H9 (cell line): ENCODE data around the gene NR1D1. TPM values are rescaled to one million over a fixed set of nuclear protein-coding genes. Genes with fewer than 3 reads are reported as not detected.

Experiments used
- DNase-seq: peaks from one replicate; pipeline ENCODE4 v3.0.0-alpha.2; 2017
- H2AFZ ChIP-seq: one replicate; pipeline ENCODE4 v1.6.1; 2013; ENCODE audit warnings: mild to moderate bottlenecking, low read length, control low read depth, moderate library complexity
- H2AK5ac ChIP-seq: 2 replicates; pipeline ENCODE4 v1.6.1; 2013; ENCODE audit warnings: low read length, control low read depth, mixed read lengths; ENCODE audit not compliant: insufficient read length
- H2BK120ac ChIP-seq: one replicate; pipeline ENCODE4 v1.6.1; 2013; ENCODE audit warnings: low read depth, mild to moderate bottlenecking, low read length, control low read depth, inconsistent platforms; ENCODE audit not compliant: poor library complexity, severe bottlenecking
- H2BK12ac ChIP-seq: 2 replicates; pipeline ENCODE4 v1.6.1; 2013; ENCODE audit warnings: low read length, control low read depth, mixed read lengths, low read depth; ENCODE audit not compliant: insufficient read length
- H2BK15ac ChIP-seq: 2 replicates; pipeline ENCODE4 v1.6.1; 2013; ENCODE audit warnings: low read depth, low read length, control low read depth
- H2BK20ac ChIP-seq: one replicate; pipeline ENCODE4 v1.6.1; 2013; ENCODE audit warnings: low read depth, mild to moderate bottlenecking, low read length, control low read depth, inconsistent platforms; ENCODE audit not compliant: poor library complexity, severe bottlenecking
- H2BK5ac ChIP-seq: 2 replicates; pipeline ENCODE4 v1.6.1; 2013; ENCODE audit warnings: low read length, control low read depth, mixed read lengths; ENCODE audit not compliant: insufficient read length
- H3K14ac ChIP-seq: 2 replicates; pipeline ENCODE4 v1.6.1; 2013; ENCODE audit warnings: low read length, control low read depth; ENCODE audit not compliant: insufficient read depth
- H3K18ac ChIP-seq: 2 replicates; pipeline ENCODE4 v1.6.1; 2013; ENCODE audit warnings: low read depth, mild to moderate bottlenecking, mixed read lengths, low read length, control low read depth; ENCODE audit not compliant: insufficient read length
- H3K23ac ChIP-seq: 2 replicates; pipeline ENCODE4 v1.6.1; 2013; ENCODE audit warnings: low read length, control low read depth, mixed read lengths, low read depth; ENCODE audit not compliant: insufficient read length
- H3K23me2 ChIP-seq: 2 replicates; pipeline ENCODE4 v1.6.1; 2013; ENCODE audit warnings: low read depth, mild to moderate bottlenecking, mixed read lengths, low read length, control low read depth; ENCODE audit not compliant: insufficient read length, poor library complexity, severe bottlenecking
- H3K27ac ChIP-seq: 2 replicates; pipeline ENCODE4 v1.5.1; 2013; ENCODE audit warnings: low read length, control low read depth, mixed read lengths, low read depth; ENCODE audit not compliant: insufficient read length
- H3K27me3 ChIP-seq: 2 replicates; pipeline ENCODE4 v1.6.1; 2013; ENCODE audit warnings: low read length, control low read depth, inconsistent platforms; ENCODE audit not compliant: insufficient read depth
- H3K4ac ChIP-seq: 2 replicates; pipeline ENCODE4 v1.6.1; 2013; ENCODE audit warnings: low read depth, mild to moderate bottlenecking, control low read depth, inconsistent platforms, low read length, moderate library complexity
- H3K4me1 ChIP-seq: 2 replicates; pipeline ENCODE4 v1.6.1; 2013; ENCODE audit warnings: low read length, control low read depth, inconsistent platforms; ENCODE audit not compliant: insufficient read depth
- H3K4me2 ChIP-seq: 2 replicates; pipeline ENCODE4 v1.6.1; 2013; ENCODE audit warnings: low read length, control low read depth, mixed read lengths; ENCODE audit not compliant: insufficient read length, insufficient read depth
- H3K56ac ChIP-seq: 2 replicates; pipeline ENCODE4 v1.6.1; 2013; ENCODE audit warnings: low read depth, mild to moderate bottlenecking, mixed read lengths, low read length, control low read depth; ENCODE audit not compliant: insufficient read length
- H3K79me1 ChIP-seq: 2 replicates; pipeline ENCODE4 v1.6.1; 2013; ENCODE audit warnings: low read depth, mild to moderate bottlenecking, moderate library complexity, low read length, control low read depth, inconsistent platforms; ENCODE audit not compliant: insufficient read depth, poor library complexity, severe bottlenecking
- H3K79me2 ChIP-seq: 2 replicates; pipeline ENCODE4 v1.6.1; 2013; ENCODE audit warnings: low read length, control low read depth, inconsistent platforms; ENCODE audit not compliant: insufficient read depth
- H3K9ac ChIP-seq: 2 replicates; pipeline ENCODE4 v1.6.1; 2013; ENCODE audit warnings: low read length, control low read depth, mixed read lengths; ENCODE audit not compliant: insufficient read length; ENCODE audit errors: extremely low read depth
- H3K9me3 ChIP-seq: one replicate; pipeline ENCODE4 v1.6.1; 2013; ENCODE audit warnings: low read depth, low read length, inconsistent platforms; ENCODE audit not compliant: control insufficient read depth
- H3T11ph ChIP-seq: one replicate; pipeline ENCODE4 v1.6.1; 2013; ENCODE audit warnings: mild to moderate bottlenecking, low read length, control low read depth, inconsistent platforms
- H4K20me1 ChIP-seq: one replicate; pipeline ENCODE4 v1.6.1; 2013; ENCODE audit not compliant: control insufficient read depth, insufficient read length, insufficient read depth
- H4K5ac ChIP-seq: 2 replicates; pipeline ENCODE4 v1.6.1; 2013; ENCODE audit warnings: low read depth, mild to moderate bottlenecking, mixed read lengths, low read length, control low read depth; ENCODE audit not compliant: insufficient read length
- H4K8ac ChIP-seq: replicated peaks from 2 replicates; pipeline ENCODE4 v1.6.1; 2013; ENCODE audit warnings: low read length, control low read depth, mixed read lengths, low read depth; ENCODE audit not compliant: insufficient read length
- H4K91ac ChIP-seq: 2 replicates; pipeline ENCODE4 v1.6.1; 2013; ENCODE audit warnings: low read depth, mild to moderate bottlenecking, moderate library complexity, mixed read lengths, low read length, control low read depth; ENCODE audit not compliant: insufficient read length
- H3K27ac Mint-ChIP-seq, 3 experiments: 2 replicates in 2 of 3; 3 replicates in 1 of 3; pipeline ENCODE4 v1.8.0; 2020 to 2021; ENCODE audit warnings: mixed read lengths in 3 of 3, mild to moderate bottlenecking in 1 of 3, moderate library complexity in 1 of 3
- H3K27me3 Mint-ChIP-seq: 2 replicates; pipeline ENCODE4 v1.8.0; 2021; ENCODE audit warnings: low read depth, mild to moderate bottlenecking, moderate library complexity, mixed read lengths
- H3K36me3 Mint-ChIP-seq, 3 experiments: 2 replicates in 2 of 3; 3 replicates in 1 of 3; pipeline ENCODE4 v1.8.0; 2020 to 2021; ENCODE audit warnings: low read depth in 3 of 3, mixed read lengths in 3 of 3; ENCODE audit not compliant: insufficient read depth in 1 of 3
- H3K4me1 Mint-ChIP-seq, 2 experiments: 2 replicates each; pipeline ENCODE4 v1.8.0; 2020; ENCODE audit warnings: mixed read lengths in 2 of 2
- H3K4me3 Mint-ChIP-seq, 2 experiments: 2 replicates in 1 of 2; 3 replicates in 1 of 2; pipeline ENCODE4 v1.8.0; 2020 to 2021; ENCODE audit warnings: mild to moderate bottlenecking in 2 of 2, mixed read lengths in 2 of 2, moderate library complexity in 1 of 2
- H3K9me3 Mint-ChIP-seq, 2 experiments: 2 replicates in 1 of 2; 3 replicates in 1 of 2; pipeline ENCODE4 v1.8.0; 2020; ENCODE audit warnings: mild to moderate bottlenecking in 2 of 2, mixed read lengths in 2 of 2, moderate library complexity in 1 of 2
- WGBS: extraction: QIAGEN DNeasy Blood & Tissue Kit; methylation state at CpG from one replicate; pipeline ENCODE4 v1.1.7; 2013; ENCODE audit warnings: missing lambda C conversion rate, low lambda C conversion rate, mixed read lengths; ENCODE audit not compliant: insufficient read length; ENCODE audit errors: extremely low coverage; 5-methylcytosine and 5-hydroxymethylcytosine counted together
- total RNA-seq: library from RNA; stranded (reverse); gene quantifications from 2 replicates; pipeline ENCODE4 v1.2.1, GENCODE V29; 2021
- TF ChIP-seq, protein P1 (sequence below): fragments of 200-600 bp; sonication (generic); conservative IDR thresholded peaks from 3 replicates; pipeline ENCODE4 v1.8.0; 2021; ENCODE audit warnings: antibody characterized with exemption, mild to moderate bottlenecking

The NR1D1 gene
- total RNA-seq, 1 experiment from 2014 or later = 8.6 TPM

DNA sequence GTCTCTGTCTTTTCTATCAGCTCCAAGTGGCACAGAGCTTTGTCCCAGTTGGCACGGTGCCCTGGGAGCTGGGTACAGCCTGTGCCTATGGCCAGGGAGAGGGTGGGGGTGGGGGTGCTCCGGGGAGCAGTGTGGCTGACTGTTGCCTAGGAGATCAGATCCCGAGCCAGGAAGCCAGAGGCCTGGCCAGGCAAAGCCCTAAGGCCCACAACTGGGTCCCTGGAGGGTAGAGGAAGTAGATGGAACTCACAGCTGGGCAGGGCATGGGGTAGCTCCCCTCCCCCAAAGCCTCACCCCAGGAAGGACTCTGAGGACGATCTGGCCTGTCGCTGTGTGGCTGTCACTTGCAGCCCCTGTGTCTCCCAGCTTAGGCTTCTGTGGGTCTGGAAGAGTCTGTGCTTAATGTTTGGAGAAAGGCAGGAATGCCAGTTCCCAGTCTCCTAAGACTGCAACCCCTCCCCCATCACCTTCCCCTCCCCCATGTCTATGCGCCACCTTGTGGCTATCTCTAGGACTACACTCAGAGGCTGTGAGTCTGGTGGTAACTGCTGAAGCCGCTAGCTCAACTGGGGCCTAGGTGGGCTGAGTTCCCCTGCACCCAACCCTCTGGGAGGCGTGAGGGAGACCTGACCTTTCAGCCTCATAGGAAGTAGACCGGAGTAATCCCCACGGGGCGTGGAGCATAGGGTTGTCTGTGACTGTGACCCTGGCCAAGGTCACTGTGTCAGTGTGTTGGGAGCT lies 25.0 kb downstream of the NR1D1 start:
- Histone ChIP-seq H3K4me2 (peak overlapping the region; percentile 3), H2BK15ac (no peak overlapping the region), H3K9me3 (no peaks in the 10 kb centered on the region), H3K79me2 (no peaks in the 10 kb centered on the region), H3K9ac (no peak overlapping the region), H4K5ac (no peak overlapping the region), H3K56ac (no peak overlapping the region), H3K18ac (no peak overlapping the region), H2AK5ac (no peak overlapping the region), H3K4me1 (peaks cover 10% of the 10 kb centered on the region; the same call in 1 of the 2 replicates), H3K14ac (no peak overlapping the region; the same call in 1 of the 2 replicates), H3K27me3 (no peaks in the 10 kb centered on the region), H2BK120ac (no peak overlapping the region), H4K20me1 (no peaks in the 10 kb centered on the region), H3K23me2 (no peaks in the 10 kb centered on the region), H3K4ac (no peak overlapping the region), H4K8ac (no peak overlapping the region), H3K27ac (no peak overlapping the region), H3K23ac (no peak overlapping the region), H2AFZ (no peak overlapping the region), H4K91ac (no peak overlapping the region), H3K79me1 (no peaks in the 10 kb centered on the region), H3T11ph (no peak overlapping the region), H2BK5ac (no peak overlapping the region), H2BK20ac (no peak overlapping the region), H2BK12ac (no peak overlapping the region)
- H3K4me1 Mint-ChIP-seq = peaks cover 34 to 53% of the 10 kb centered on the region in 2 experiments
- H3K4me3 Mint-ChIP-seq = peak overlapping the region in 1 of 2 experiments; percentile 38; a peak in 1 of 5 replicates
- no CpG with 5 or more reads among the region's 11 CpGs for WGBS
- TF ChIP-seq, protein P1, sequence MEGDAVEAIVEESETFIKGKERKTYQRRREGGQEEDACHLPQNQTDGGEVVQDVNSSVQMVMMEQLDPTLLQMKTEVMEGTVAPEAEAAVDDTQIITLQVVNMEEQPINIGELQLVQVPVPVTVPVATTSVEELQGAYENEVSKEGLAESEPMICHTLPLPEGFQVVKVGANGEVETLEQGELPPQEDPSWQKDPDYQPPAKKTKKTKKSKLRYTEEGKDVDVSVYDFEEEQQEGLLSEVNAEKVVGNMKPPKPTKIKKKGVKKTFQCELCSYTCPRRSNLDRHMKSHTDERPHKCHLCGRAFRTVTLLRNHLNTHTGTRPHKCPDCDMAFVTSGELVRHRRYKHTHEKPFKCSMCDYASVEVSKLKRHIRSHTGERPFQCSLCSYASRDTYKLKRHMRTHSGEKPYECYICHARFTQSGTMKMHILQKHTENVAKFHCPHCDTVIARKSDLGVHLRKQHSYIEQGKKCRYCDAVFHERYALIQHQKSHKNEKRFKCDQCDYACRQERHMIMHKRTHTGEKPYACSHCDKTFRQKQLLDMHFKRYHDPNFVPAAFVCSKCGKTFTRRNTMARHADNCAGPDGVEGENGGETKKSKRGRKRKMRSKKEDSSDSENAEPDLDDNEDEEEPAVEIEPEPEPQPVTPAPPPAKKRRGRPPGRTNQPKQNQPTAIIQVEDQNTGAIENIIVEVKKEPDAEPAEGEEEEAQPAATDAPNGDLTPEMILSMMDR = peak; percentile 87
- H3K9me3 Mint-ChIP-seq = no peaks in the 10 kb centered on the region
- no peaks in the 10 kb centered on the region; the same call in 1 of the 2 replicates for H3K27me3 Mint-ChIP-seq
- peak overlapping the region in 1 of 3 experiments; percentile 89; a peak in 4 of 7 replicates for H3K27ac Mint-ChIP-seq
- H3K36me3 Mint-ChIP-seq = peaks cover 0 to 7% (median 4%) of the 10 kb centered on the region in 3 experiments; a peak in 2 of 7 replicates
- DNase-seq = peak; percentile 90
